Measurements from ENCODE around the gene FZD7.

Gene FZD7

GRCh38 chr2:202038471-202039277 is 5.0 kb downstream of the FZD7 start:
- no peak for DNase-seq

- DNase-seq, result no peak
These were observed 5.8 kb downstream of the FZD7 start for GRCh38 chr2:202039278-202040078.

- no peak for DNase-seq
These were observed 6.6 kb downstream of the FZD7 start for GRCh38 chr2:202040079-202040844.

- no peak for DNase-seq
These were observed 8.8 kb downstream of the FZD7 start for GRCh38 chr2:202042444-202042843.

- no peak for DNase-seq
These were observed 9.8 kb downstream of the FZD7 start for GRCh38 chr2:202043475-202043874.

GRCh38 chr2:202044777-202045176 is 11.1 kb downstream of the FZD7 start:
- no peak for DNase-seq

GRCh38 chr2:202046572-202046971 is 12.9 kb downstream of the FZD7 start:
- DNase-seq, result no peak

GRCh38 chr2:202049092-202049728 is 15.6 kb downstream of the FZD7 start:
- no peak for DNase-seq

GRCh38 chr2:202049840-202050239 is 16.2 kb downstream of the FZD7 start:
- DNase-seq, result peak; percentile 60

- DNase-seq, result no peak
These were observed 17.0 kb downstream of the FZD7 start for GRCh38 chr2:202050652-202051051.

- no peak for DNase-seq
These were observed 18.0 kb downstream of the FZD7 start for GRCh38 chr2:202051499-202052161.

- DNase-seq, result no peak
These were observed 18.6 kb downstream of the FZD7 start for GRCh38 chr2:202052235-202052634.

- DNase-seq, result no peak
These were observed 21.0 kb downstream of the FZD7 start for GRCh38 chr2:202054679-202055078.

GRCh38 chr2:202056611-202057010 is 23.0 kb downstream of the FZD7 start:
- DNase-seq, result peak; percentile 55

- DNase-seq, result peak; percentile 26
These were observed 26.6 kb downstream of the FZD7 start for GRCh38 chr2:202060218-202060617.

GRCh38 chr2:202061695-202062094 is 28.0 kb downstream of the FZD7 start:
- DNase-seq, result no peak

- no peak for DNase-seq
These were observed 30.7 kb downstream of the FZD7 start for GRCh38 chr2:202064171-202064880.

- no peak for DNase-seq
These were observed 31.2 kb downstream of the FZD7 start for GRCh38 chr2:202064881-202065230.

- peak; percentile 26 for DNase-seq
These were observed 32.2 kb downstream of the FZD7 start for GRCh38 chr2:202065876-202066275.

GRCh38 chr2:202066875-202067274 is 33.2 kb downstream of the FZD7 start:
- DNase-seq, result no peak

- no peak for DNase-seq
These were observed 33.9 kb downstream of the FZD7 start for GRCh38 chr2:202067589-202067988.
